ENCODE data around the gene TIGD2. TPM values are rescaled to one million over a fixed set of nuclear protein-coding genes. Genes with fewer than 3 reads are reported as not detected.

Gene TIGD2
- total RNA-seq, 1 experiment from 2014 or later, result 3.6 TPM

GRCh38 chr4:89157488-89158024, 46.2 kb downstream of the TIGD2 start:
- Histone ChIP-seq H3K27ac (ENCODE audit: low read length) (no peak overlapping the region), H3K27me3 (ENCODE audit: control insufficient read depth, insufficient read depth, low read length) (no peaks in the 10 kb centered on the region), H3K36me3 (ENCODE audit: control insufficient read depth, insufficient read depth, low read length) (no peaks in the 10 kb centered on the region), H3K4me1 (ENCODE audit: control insufficient read depth, insufficient read depth, low read length) (no peaks in the 10 kb centered on the region), H3K9me3 (ENCODE audit: control insufficient read depth, insufficient read depth, low read depth, low read length) (no peaks in the 10 kb centered on the region), H3K4me3 (ENCODE audit: low read depth in 2 of 2, low read length in 2 of 2) (no peak overlapping the region)
- ChIA-PET CTCF (no interaction called here), POLR2A (no interaction called here)
- ATAC-seq, result no peak; the same call in 1 of the 2 replicates
- in situ Hi-C loops (cut with HindIII; ENCODE audit: low pct_unique_long_range_greater_than_20kb, low sequenced_read_pairs), result no loop called here
- intact Hi-C loops (cut with micrococcal nuclease; ENCODE audit: unreplicated experiment), result loop anchor here (2.0 to 5.0 kb wide), 2 partner anchors 277 to 745 kb away; no protein-coding TSS in a partner anchor
- DNase-seq (ENCODE audit: low read depth, low spot score), result no peak
- no TSS peak for BruUV-seq (replicated peaks)
- TF ChIP-seq SIN3A (IDR thresholded peaks at IDR 0.05; ENCODE audit: borderline replicate concordance, insufficient read depth, low read depth, low read length) (no peak), CTCF (IDR thresholded peaks at IDR 0.05) (no peak), REST (IDR thresholded peaks at IDR 0.05; ENCODE audit: insufficient read depth in 1 of 2, low read depth in 2 of 2, low read length in 1 of 2) (no peak), POLR2AphosphoS5 (IDR thresholded peaks at IDR 0.05; ENCODE audit: low read depth, low read length) (no peak), TCF7L2 (IDR thresholded peaks at IDR 0.05; ENCODE audit: low read depth, low read length) (no peak)

- TF ChIP-seq CTCF (IDR thresholded peaks at IDR 0.05) (peak; percentile 68; the same call in 1 of the 2 replicates), SIN3A (IDR thresholded peaks at IDR 0.05; ENCODE audit: borderline replicate concordance, insufficient read depth, low read depth, low read length) (no peak)
- Histone ChIP-seq H3K4me1 (ENCODE audit: control insufficient read depth, insufficient read depth, low read length) (no peaks in the 10 kb centered on the region), H3K27me3 (ENCODE audit: control insufficient read depth, insufficient read depth, low read length) (no peaks in the 10 kb centered on the region), H3K36me3 (ENCODE audit: control insufficient read depth, insufficient read depth, low read length) (no peaks in the 10 kb centered on the region), H3K4me3 (ENCODE audit: low read depth in 2 of 2, low read length in 2 of 2) (no peak overlapping the region), H3K27ac (ENCODE audit: low read length) (no peak overlapping the region), H3K9me3 (ENCODE audit: control insufficient read depth, insufficient read depth, low read depth, low read length) (no peaks in the 10 kb centered on the region)
- CTCF ChIA-PET, result no interaction called here
- in situ Hi-C loops (cut with HindIII; ENCODE audit: low pct_unique_long_range_greater_than_20kb, low sequenced_read_pairs) (no loop called here), intact Hi-C loops (cut with micrococcal nuclease; ENCODE audit: unreplicated experiment) (loop anchor here (2.0 to 5.0 kb wide), 2 partner anchors 276 to 743 kb away; no protein-coding TSS in a partner anchor)
- no TSS peak for BruUV-seq (replicated peaks)
- POLR2A ChIA-PET, result no interaction called here
- DNase-seq (ENCODE audit: low read depth, low spot score) (no peak), ATAC-seq (no peak)
Observed at GRCh38 chr4:89158884-89159503, 47.7 kb downstream of the TIGD2 start.
